Neuronal stem cell (in vitro differentiated cells): Measurements from ENCODE around the gene ZDHHC5.

Experiments used
- DNase-seq: peaks from one replicate; pipeline ENCODE4 v3.0.0-alpha.2; 2013; ENCODE audit warnings: low spot score
- H2AFZ ChIP-seq: one replicate; pipeline ENCODE4 v1.6.1; 2013; ENCODE audit warnings: mild to moderate bottlenecking, low read length, inconsistent platforms
- H2AK5ac ChIP-seq: 2 replicates; pipeline ENCODE4 v1.6.1; 2013; ENCODE audit warnings: low read depth, mild to moderate bottlenecking, inconsistent platforms, low read length, moderate library complexity, mixed read lengths
- H2BK120ac ChIP-seq: 2 replicates; pipeline ENCODE4 v1.6.1; 2013; ENCODE audit warnings: low read depth, mild to moderate bottlenecking, inconsistent platforms, low read length, moderate library complexity, mixed read lengths
- H2BK12ac ChIP-seq: one replicate; pipeline ENCODE4 v1.6.1; 2013; ENCODE audit warnings: low read length, inconsistent platforms
- H2BK15ac ChIP-seq: 2 replicates; pipeline ENCODE4 v1.6.1; 2013; ENCODE audit warnings: mild to moderate bottlenecking, low read length, inconsistent platforms, mixed read lengths
- H2BK5ac ChIP-seq: one replicate; pipeline ENCODE4 v1.6.1; 2013; ENCODE audit warnings: inconsistent platforms, mild to moderate bottlenecking, low read length, moderate library complexity
- H3K14ac ChIP-seq: one replicate; pipeline ENCODE4 v1.6.1; 2013; ENCODE audit warnings: low read length, inconsistent platforms
- H3K18ac ChIP-seq: 2 replicates; pipeline ENCODE4 v1.6.1; 2013; ENCODE audit warnings: low read length, inconsistent platforms
- H3K23ac ChIP-seq: 2 replicates; pipeline ENCODE4 v1.6.1; 2013; ENCODE audit warnings: low read depth, mild to moderate bottlenecking, mixed read lengths, low read length, inconsistent platforms; ENCODE audit not compliant: poor library complexity
- H3K27ac ChIP-seq: replicated peaks from 3 replicates; pipeline ENCODE4 v1.5.1; 2013; ENCODE audit warnings: low read length, inconsistent platforms
- H3K27me3 ChIP-seq, 3 experiments: 2 replicates each; pipeline ENCODE4 v1.6.1; 2013; ENCODE audit warnings: low read length in 3 of 3, mild to moderate bottlenecking in 2 of 3, inconsistent platforms in 1 of 3, low read depth in 1 of 3, mixed read lengths in 1 of 3, moderate library complexity in 1 of 3; ENCODE audit not compliant: control insufficient read depth in 3 of 3, insufficient read depth in 3 of 3
- H3K36me3 ChIP-seq, 2 donors: replicated peaks in 1 of 2; 2 replicates each; pipeline ENCODE4 v1.6.1; 2013; ENCODE audit warnings: low read length in 2 of 2; ENCODE audit not compliant: control insufficient read depth in 2 of 2, insufficient read depth in 2 of 2
- H3K4ac ChIP-seq: 2 replicates; pipeline ENCODE4 v1.6.1; 2013; ENCODE audit warnings: inconsistent platforms, mild to moderate bottlenecking, low read length, moderate library complexity
- H3K4me1 ChIP-seq, 2 donors: 1 replicate in 1 of 2; 2 replicates in 1 of 2; pipeline ENCODE4 v1.6.1; 2013; ENCODE audit warnings: low read length in 2 of 2, low read depth in 1 of 2; ENCODE audit not compliant: control insufficient read depth in 2 of 2, insufficient read depth in 1 of 2
- H3K4me2 ChIP-seq: one replicate; pipeline ENCODE4 v1.6.1; 2013; ENCODE audit warnings: mild to moderate bottlenecking, low read length, inconsistent platforms; ENCODE audit not compliant: insufficient read depth, poor library complexity, severe bottlenecking
- H3K4me3 ChIP-seq, 2 donors: 2 replicates each; pipeline ENCODE4 v1.5.1; 2013; ENCODE audit warnings: low read length in 2 of 2, mild to moderate bottlenecking in 2 of 2, inconsistent platforms in 1 of 2, moderate library complexity in 1 of 2
- H3K79me1 ChIP-seq: one replicate; pipeline ENCODE4 v1.6.1; 2013; ENCODE audit warnings: low read depth, mild to moderate bottlenecking, inconsistent platforms, low read length, moderate library complexity
- H3K9ac ChIP-seq: one replicate; pipeline ENCODE4 v1.6.1; 2013; ENCODE audit warnings: mild to moderate bottlenecking, low read depth, low read length, inconsistent platforms; ENCODE audit not compliant: poor library complexity
- H3K9me3 ChIP-seq, 2 donors: replicated peaks in 1 of 2; 2 replicates each; pipeline versions ENCODE3 to v1.6.1; 2013; ENCODE audit warnings: low read length in 2 of 2, mild to moderate bottlenecking in 2 of 2, inconsistent platforms in 1 of 2, low read depth in 1 of 2, mixed read lengths in 1 of 2, moderate library complexity in 1 of 2; ENCODE audit not compliant: control insufficient read depth in 2 of 2, insufficient read depth in 1 of 2
- H4K8ac ChIP-seq: one replicate; pipeline ENCODE4 v1.6.1; 2013; ENCODE audit warnings: low read depth, mild to moderate bottlenecking, inconsistent platforms, low read length, moderate library complexity
- H4K91ac ChIP-seq: one replicate; pipeline ENCODE4 v1.6.1; 2013; ENCODE audit warnings: low read length, low read depth, mild to moderate bottlenecking, inconsistent platforms; ENCODE audit not compliant: poor library complexity
- WGBS, 2 donors: extraction: QIAGEN DNeasy Blood & Tissue Kit; methylation state at CpG; one replicate each; pipeline ENCODE4 v1.1.7; 2013; ENCODE audit warnings: missing lambda C conversion rate in 2 of 2, mixed read lengths in 1 of 2; ENCODE audit not compliant: insufficient read length in 2 of 2, insufficient replicate concordance in 1 of 2; ENCODE audit errors: extremely low coverage in 2 of 2; 5-methylcytosine and 5-hydroxymethylcytosine counted together

The ZDHHC5 gene

DNA sequence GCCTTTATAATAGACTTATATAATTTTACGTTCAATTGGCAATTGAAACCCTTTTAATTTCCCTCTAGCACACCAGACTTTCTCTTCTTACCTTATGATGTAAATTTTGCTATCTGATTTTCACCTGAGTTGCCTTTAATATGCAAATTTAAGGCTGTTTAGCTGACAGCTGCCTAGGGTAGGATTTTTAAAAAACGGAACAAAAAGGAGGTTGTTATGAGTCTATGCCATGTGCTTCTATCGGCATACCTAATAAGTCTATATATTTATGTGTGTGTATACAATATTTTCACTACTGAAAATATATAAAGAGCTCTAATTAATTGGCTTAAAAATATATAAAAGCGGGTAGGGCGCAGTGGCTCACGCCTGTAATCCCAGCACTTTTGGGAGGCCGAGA, 61.6 kb downstream of the ZDHHC5 start:
- peaks cover 3 to 33% of the 10 kb centered on the region in 2 donors for H3K36me3 ChIP-seq
- H3K9me3 ChIP-seq: no peaks in the 10 kb centered on the region
- no peak overlapping the region for H2BK5ac ChIP-seq
- no peak overlapping the region for H2BK12ac ChIP-seq
- no peaks in the 10 kb centered on the region for H3K79me1 ChIP-seq
- H4K8ac ChIP-seq: no peak overlapping the region
- H2AK5ac ChIP-seq: no peak overlapping the region
- no peak overlapping the region for H3K27ac ChIP-seq
- no peaks in the 10 kb centered on the region for H3K4me1 ChIP-seq
- H2AFZ ChIP-seq: no peak overlapping the region
- H2BK15ac ChIP-seq: no peak overlapping the region
- H3K4me2 ChIP-seq: no peak overlapping the region
- no peak overlapping the region for H3K4me3 ChIP-seq
- no peaks in the 10 kb centered on the region for H3K27me3 ChIP-seq
- no peak overlapping the region for H3K14ac ChIP-seq
- H2BK120ac ChIP-seq: no peak overlapping the region
- H3K4ac ChIP-seq: no peak overlapping the region
- H4K91ac ChIP-seq: no peak overlapping the region
- WGBS, 2 donors: no CpG with 5 or more reads among the region's 7 CpGs
- DNase-seq: no peak
- H3K18ac ChIP-seq: no peak overlapping the region
- H3K23ac ChIP-seq: no peak overlapping the region
- H3K9ac ChIP-seq: no peak overlapping the region

DNA sequence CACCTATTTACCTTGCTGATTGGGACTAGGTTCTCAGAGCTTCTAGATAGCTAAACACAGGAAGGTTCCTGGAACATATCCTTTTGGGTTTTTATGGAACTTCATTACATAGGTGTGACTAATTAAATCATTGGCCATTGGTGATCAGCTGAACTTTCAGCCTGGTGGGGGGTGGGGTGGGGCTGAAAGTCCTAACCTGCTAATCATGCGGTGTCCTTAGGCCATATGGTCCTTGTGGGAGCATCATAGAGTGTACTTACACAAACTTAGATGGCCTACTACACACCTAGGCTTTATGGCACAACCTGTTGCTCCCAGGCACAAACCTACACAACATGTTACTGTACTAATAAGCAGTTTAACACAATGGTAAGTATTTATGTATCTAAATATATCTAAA, 64.7 kb downstream of the ZDHHC5 start:
- Histone ChIP-seq H3K9me3 (no peaks in the 10 kb centered on the region), H3K4me2 (no peak overlapping the region), H2BK12ac (no peak overlapping the region), H3K79me1 (no peaks in the 10 kb centered on the region), H3K27ac (no peak overlapping the region), H3K14ac (no peak overlapping the region), H3K23ac (no peak overlapping the region), H4K91ac (no peak overlapping the region), H3K4me3 (no peak overlapping the region), H4K8ac (no peak overlapping the region), H2BK5ac (no peak overlapping the region), H3K27me3 (no peaks in the 10 kb centered on the region), H2BK120ac (no peak overlapping the region), H3K4me1 (no peaks in the 10 kb centered on the region), H3K18ac (no peak overlapping the region), H2AK5ac (no peak overlapping the region), H3K9ac (no peak overlapping the region), H3K36me3 (peaks cover 2 to 46% of the 10 kb centered on the region in 2 donors), H3K4ac (no peak overlapping the region), H2BK15ac (no peak overlapping the region), H2AFZ (no peak overlapping the region)
- no peak for DNase-seq
- no CpG with 5 or more reads among the region's 1 CpG for WGBS, 2 donors

DNA sequence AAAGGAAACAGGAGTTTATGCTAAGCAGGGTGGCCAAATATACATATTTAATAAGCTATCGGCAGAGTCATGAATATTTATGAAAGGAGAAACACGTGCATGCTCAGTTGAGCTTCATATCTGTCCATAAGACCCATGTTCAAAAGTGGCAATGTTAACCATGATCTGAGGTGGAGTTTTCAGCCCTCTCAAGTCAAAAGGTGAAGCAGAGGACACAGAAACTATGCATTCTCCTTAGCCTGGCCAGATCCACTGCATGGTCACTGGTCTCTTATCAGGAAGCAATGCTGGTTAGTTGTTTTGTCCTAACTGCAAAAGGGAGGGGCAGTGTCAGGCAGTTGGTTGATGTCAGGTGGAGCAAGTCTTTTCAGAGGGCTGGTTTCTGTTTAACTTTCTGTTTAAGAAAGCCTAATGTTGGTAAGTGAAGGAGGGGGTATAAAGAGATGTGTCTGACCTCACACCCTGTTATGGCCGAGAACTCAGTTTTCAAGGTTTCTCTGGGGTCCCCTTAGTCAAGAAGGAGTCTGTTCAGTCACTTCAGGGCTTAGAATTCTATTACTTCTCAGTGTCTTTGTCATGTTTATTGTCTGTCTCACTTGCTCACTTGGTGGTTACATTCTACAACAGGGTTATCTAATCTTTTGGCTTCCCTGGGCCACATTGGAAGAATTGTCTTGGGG, 67.8 kb downstream of the ZDHHC5 start:
- H3K79me1 ChIP-seq: no peaks in the 10 kb centered on the region
- H3K4me1 ChIP-seq: peaks cover 0 to under 1% of the 10 kb centered on the region in 2 donors
- no peak overlapping the region for H4K91ac ChIP-seq
- no peaks in the 10 kb centered on the region for H3K27me3 ChIP-seq
- no peak overlapping the region for H3K23ac ChIP-seq
- H3K4me3 ChIP-seq: no peak overlapping the region
- H3K18ac ChIP-seq: no peak overlapping the region
- H3K27ac ChIP-seq: no peak overlapping the region
- no peak overlapping the region for H3K14ac ChIP-seq
- no peak overlapping the region for H2BK12ac ChIP-seq
- H3K9me3 ChIP-seq: no peaks in the 10 kb centered on the region
- no peak overlapping the region for H2BK120ac ChIP-seq
- peaks cover 12 to 66% of the 10 kb centered on the region in 2 donors for H3K36me3 ChIP-seq
- no peak overlapping the region for H2AK5ac ChIP-seq
- no peak overlapping the region for H3K9ac ChIP-seq
- no peak overlapping the region for H2BK15ac ChIP-seq
- H3K4ac ChIP-seq: no peak overlapping the region
- no peak for DNase-seq
- H3K4me2 ChIP-seq: no peak overlapping the region
- no peak overlapping the region for H2AFZ ChIP-seq
- no peak overlapping the region for H2BK5ac ChIP-seq
- no peak overlapping the region for H4K8ac ChIP-seq
- no CpG with 5 or more reads among the region's 3 CpGs for WGBS, 2 donors

DNA sequence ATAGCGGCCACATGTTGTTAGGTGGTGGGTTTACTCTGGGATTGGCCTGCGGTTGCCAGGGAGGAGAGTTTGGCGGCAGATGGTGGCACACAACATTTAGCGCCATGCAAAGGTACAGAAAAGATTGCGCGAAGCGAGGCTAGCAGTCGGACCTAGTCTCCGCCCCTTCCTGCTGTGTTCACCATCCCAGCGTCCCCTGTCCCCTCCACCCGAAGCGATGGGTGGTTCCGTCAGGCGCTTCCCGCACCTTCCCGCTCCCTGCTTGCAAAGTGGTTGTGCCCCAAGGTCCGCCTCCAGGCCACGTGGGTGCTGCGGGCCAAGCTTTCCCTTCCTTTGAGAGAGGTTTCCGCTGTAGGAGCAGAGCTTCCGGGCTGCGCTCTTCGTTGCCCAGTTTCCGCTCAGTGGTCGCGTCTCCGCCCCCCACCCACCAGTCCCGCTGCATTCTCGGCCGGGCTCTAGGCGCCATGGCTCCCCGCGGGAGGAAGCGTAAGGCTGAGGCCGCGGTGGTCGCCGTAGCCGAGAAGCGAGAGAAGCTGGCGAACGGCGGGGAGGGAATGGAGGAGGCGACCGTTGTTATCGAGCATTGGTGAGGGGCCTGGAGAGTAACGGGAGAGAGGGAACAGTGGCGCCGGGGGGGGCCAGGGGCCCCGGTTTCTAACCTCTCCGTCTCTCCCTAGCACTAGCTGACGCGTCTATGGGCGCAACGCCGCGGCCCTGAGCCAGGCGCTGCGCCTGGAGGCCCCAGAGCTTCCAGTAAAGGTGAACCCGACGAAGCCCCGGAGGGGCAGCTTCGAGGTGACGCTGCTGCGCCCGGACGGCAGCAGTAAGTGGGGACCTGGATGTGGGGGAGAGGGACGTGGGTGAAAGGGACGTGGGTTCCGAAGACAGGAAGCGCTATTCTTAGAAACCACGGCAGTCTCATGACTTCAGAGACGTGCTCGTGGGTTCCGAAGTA, 73.5 kb downstream of the ZDHHC5 start, which contains the start of gene SELENOH:
Gene SELENOH (plus strand): TSS at position 360 of the 955 bp plus-strand sequence. CDS start 105 bp downstream, at position 465.
- peaks cover 2% of the 10 kb centered on the region for H3K79me1 ChIP-seq
- peaks cover 5 to 7% of the 10 kb centered on the region in 2 donors for H3K4me1 ChIP-seq
- DNase-seq: peak; percentile 93
- peak within 1 kb of the TSS; percentile 95 for H3K18ac ChIP-seq
- H3K4me2 ChIP-seq: peak within 1 kb of the TSS; percentile 80
- H2AK5ac ChIP-seq: peak within 1 kb of the TSS; percentile 86
- no peak within 1 kb of the TSS for H4K8ac ChIP-seq
- H3K36me3 ChIP-seq: peaks cover 33 to 80% of the 10 kb centered on the region in 2 donors
- peak within 1 kb of the TSS; percentile 92 for H3K23ac ChIP-seq
- peak within 1 kb of the TSS; percentile 23 for H2BK15ac ChIP-seq
- H3K27ac ChIP-seq: peak within 1 kb of the TSS; percentile 81
- no peak within 1 kb of the TSS for H4K91ac ChIP-seq
- H2BK12ac ChIP-seq: no peak within 1 kb of the TSS
- H2AFZ ChIP-seq: peak within 1 kb of the TSS; percentile 63
- no peaks in the 10 kb centered on the region for H3K27me3 ChIP-seq
- H2BK120ac ChIP-seq: no peak within 1 kb of the TSS
- peak within 1 kb of the TSS; percentile 58 for H3K14ac ChIP-seq
- peak within 1 kb of the TSS; percentile 92 to 93 for H3K4me3 ChIP-seq
- no CpG with 5 or more reads among the region's 75 CpGs for WGBS, 2 donors
- H2BK5ac ChIP-seq: peak within 1 kb of the TSS; percentile 85
- H3K9me3 ChIP-seq: no peaks in the 10 kb centered on the region
- H3K9ac ChIP-seq: peak within 1 kb of the TSS; percentile 95
- H3K4ac ChIP-seq: peak within 1 kb of the TSS; percentile 1
